ENCODE measurements around the gene LY9. TPM values are rescaled to one million over a fixed set of nuclear protein-coding genes. Genes with fewer than 3 reads are reported as not detected.

LY9 gene
- total RNA-seq, 1 donor from 2014 or later = not detected

GRCh38 chr1:160835751-160836150, 39.8 kb downstream of the LY9 start:
- no peak for DNase-seq
- H3K27me3 Mint-ChIP-seq (ENCODE audit: unreplicated experiment) = no peaks in the 10 kb centered on the region
- H3K4me1 Mint-ChIP-seq (ENCODE audit: low read depth, unreplicated experiment) = no peaks in the 10 kb centered on the region
- H3K4me3 Mint-ChIP-seq (ENCODE audit: unreplicated experiment) = no peak overlapping the region
- peaks cover 2% of the 10 kb centered on the region for H3K9me3 Mint-ChIP-seq (ENCODE audit: unreplicated experiment)
- H3K36me3 Mint-ChIP-seq (ENCODE audit: unreplicated experiment) = no peaks in the 10 kb centered on the region
- TF ChIP-seq, protein P1, sequence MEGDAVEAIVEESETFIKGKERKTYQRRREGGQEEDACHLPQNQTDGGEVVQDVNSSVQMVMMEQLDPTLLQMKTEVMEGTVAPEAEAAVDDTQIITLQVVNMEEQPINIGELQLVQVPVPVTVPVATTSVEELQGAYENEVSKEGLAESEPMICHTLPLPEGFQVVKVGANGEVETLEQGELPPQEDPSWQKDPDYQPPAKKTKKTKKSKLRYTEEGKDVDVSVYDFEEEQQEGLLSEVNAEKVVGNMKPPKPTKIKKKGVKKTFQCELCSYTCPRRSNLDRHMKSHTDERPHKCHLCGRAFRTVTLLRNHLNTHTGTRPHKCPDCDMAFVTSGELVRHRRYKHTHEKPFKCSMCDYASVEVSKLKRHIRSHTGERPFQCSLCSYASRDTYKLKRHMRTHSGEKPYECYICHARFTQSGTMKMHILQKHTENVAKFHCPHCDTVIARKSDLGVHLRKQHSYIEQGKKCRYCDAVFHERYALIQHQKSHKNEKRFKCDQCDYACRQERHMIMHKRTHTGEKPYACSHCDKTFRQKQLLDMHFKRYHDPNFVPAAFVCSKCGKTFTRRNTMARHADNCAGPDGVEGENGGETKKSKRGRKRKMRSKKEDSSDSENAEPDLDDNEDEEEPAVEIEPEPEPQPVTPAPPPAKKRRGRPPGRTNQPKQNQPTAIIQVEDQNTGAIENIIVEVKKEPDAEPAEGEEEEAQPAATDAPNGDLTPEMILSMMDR (IDR thresholded peaks at IDR 0.05; ENCODE audit: partially characterized antibody, unreplicated experiment) = no peak
- H3K27ac Mint-ChIP-seq (ENCODE audit: unreplicated experiment) = no peak overlapping the region

DNA sequence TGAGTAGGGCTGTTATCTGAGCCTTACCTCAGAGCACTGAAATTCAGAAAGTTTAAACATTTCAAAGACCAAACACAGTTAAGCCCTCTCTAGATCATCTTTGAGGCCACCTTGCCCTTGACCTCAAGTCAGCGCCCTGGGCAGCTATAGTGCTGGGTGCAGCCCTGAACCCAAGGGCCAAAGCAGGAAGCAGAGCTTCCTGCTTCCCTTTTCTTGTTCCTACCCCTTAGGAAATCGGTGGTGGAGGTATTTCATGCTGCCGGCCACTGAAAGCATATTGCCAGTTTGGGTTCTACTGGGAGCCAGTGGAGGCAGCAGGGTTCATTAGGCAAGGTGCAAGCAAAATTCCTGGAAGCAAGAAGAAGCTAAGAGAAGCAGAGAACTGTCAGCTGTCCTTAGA, 40.6 kb downstream of the LY9 start:
- H3K27ac Mint-ChIP-seq (ENCODE audit: unreplicated experiment) = no peak overlapping the region
- DNase-seq = no peak
- TF ChIP-seq, protein P1 (IDR thresholded peaks at IDR 0.05; ENCODE audit: partially characterized antibody, unreplicated experiment) = no peak
- H3K4me1 Mint-ChIP-seq (ENCODE audit: low read depth, unreplicated experiment) = no peaks in the 10 kb centered on the region
- H3K9me3 Mint-ChIP-seq (ENCODE audit: unreplicated experiment) = peaks cover 2% of the 10 kb centered on the region
- H3K4me3 Mint-ChIP-seq (ENCODE audit: unreplicated experiment) = no peak overlapping the region
- H3K36me3 Mint-ChIP-seq (ENCODE audit: unreplicated experiment) = no peaks in the 10 kb centered on the region
- no peaks in the 10 kb centered on the region for H3K27me3 Mint-ChIP-seq (ENCODE audit: unreplicated experiment)

DNA sequence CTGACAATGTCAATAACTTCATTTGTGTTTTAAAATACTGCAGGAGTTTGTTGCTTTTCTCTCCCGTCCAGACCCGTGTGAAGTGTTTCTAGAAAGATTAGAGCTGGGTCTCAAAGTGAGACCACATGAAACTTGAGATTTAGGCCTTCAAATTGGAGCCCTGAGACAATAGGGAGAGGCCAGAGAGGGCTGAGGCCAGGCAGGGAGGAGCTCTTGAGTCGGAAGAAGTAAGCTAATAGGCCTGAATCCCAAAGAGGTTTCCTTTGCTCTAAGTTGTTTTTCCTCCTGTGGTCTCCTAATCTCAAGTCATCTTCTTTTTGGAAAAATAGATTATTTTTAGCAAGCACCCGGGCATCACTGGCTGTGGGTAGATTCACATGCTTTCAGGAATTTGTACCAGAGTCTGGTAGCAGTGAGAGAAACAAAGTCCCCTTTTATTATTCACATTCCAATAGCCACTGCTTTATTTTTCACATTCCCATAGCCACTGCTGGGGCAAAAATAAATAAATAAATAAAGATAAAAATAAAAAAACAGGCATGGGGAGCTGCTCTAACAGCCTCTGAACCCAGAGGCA, 41.1 kb downstream of the LY9 start:
- TF ChIP-seq, protein P1 (IDR thresholded peaks at IDR 0.05; ENCODE audit: partially characterized antibody, unreplicated experiment) = no peak
- Mint-ChIP-seq H3K27me3 (ENCODE audit: unreplicated experiment) (no peaks in the 10 kb centered on the region), H3K9me3 (ENCODE audit: unreplicated experiment) (peaks cover 2% of the 10 kb centered on the region), H3K4me1 (ENCODE audit: low read depth, unreplicated experiment) (no peaks in the 10 kb centered on the region), H3K27ac (ENCODE audit: unreplicated experiment) (no peak overlapping the region), H3K36me3 (ENCODE audit: unreplicated experiment) (no peaks in the 10 kb centered on the region), H3K4me3 (ENCODE audit: unreplicated experiment) (no peak overlapping the region)
- DNase-seq = no peak

- no peak overlapping the region for H3K27ac Mint-ChIP-seq (ENCODE audit: unreplicated experiment)
- TF ChIP-seq, protein P1 (IDR thresholded peaks at IDR 0.05; ENCODE audit: partially characterized antibody, unreplicated experiment) = no peak
- H3K36me3 Mint-ChIP-seq (ENCODE audit: unreplicated experiment) = no peaks in the 10 kb centered on the region
- H3K9me3 Mint-ChIP-seq (ENCODE audit: unreplicated experiment) = peaks cover 2% of the 10 kb centered on the region
- H3K4me3 Mint-ChIP-seq (ENCODE audit: unreplicated experiment) = no peak overlapping the region
- no peak for DNase-seq
- no peaks in the 10 kb centered on the region for H3K27me3 Mint-ChIP-seq (ENCODE audit: unreplicated experiment)
- peaks cover under 1% of the 10 kb centered on the region for H3K4me1 Mint-ChIP-seq (ENCODE audit: low read depth, unreplicated experiment)
Measured at GRCh38 chr1:160837558-160838205, 41.7 kb downstream of the LY9 start.

GRCh38 chr1:160838888-160839287, 42.9 kb downstream of the LY9 start:
- Mint-ChIP-seq H3K27ac (ENCODE audit: unreplicated experiment) (no peak overlapping the region), H3K9me3 (ENCODE audit: unreplicated experiment) (no peaks in the 10 kb centered on the region), H3K27me3 (ENCODE audit: unreplicated experiment) (no peaks in the 10 kb centered on the region), H3K36me3 (ENCODE audit: unreplicated experiment) (no peaks in the 10 kb centered on the region), H3K4me1 (ENCODE audit: low read depth, unreplicated experiment) (peaks cover 6% of the 10 kb centered on the region), H3K4me3 (ENCODE audit: unreplicated experiment) (no peak overlapping the region)
- TF ChIP-seq, protein P1 (IDR thresholded peaks at IDR 0.05; ENCODE audit: partially characterized antibody, unreplicated experiment) = no peak
- no peak for DNase-seq

Measured in glutamatergic neuron (in vitro differentiated cells).